GM12878 (cell line): ENCODE results near the gene ALDH3A2. TPM values are rescaled to one million over a fixed set of nuclear protein-coding genes. Genes with fewer than 3 reads are reported as not detected.

Source experiments
- ATAC-seq: fragments of 200-7000 bp; cut with Tn5 transposase; 3 replicates; pipeline ENCODE4 v1.9.1; 2020; ENCODE audit warnings: mild to moderate bottlenecking, moderate library complexity
- BruUV-seq: library from RNA; stranded (reverse); fragments of 400-500 nt; replicated peaks from 2 replicates; lab custom pipeline; 2021; lab: Mats Ljungman, UMichigan
- CTCF ChIA-PET: fragments of 300-600 bp; sonication (Branson Sonifier 250); formaldehyde crosslinking; extraction: SDS; loops from one replicate; lab custom pipeline; 2021; ENCODE audit warnings: inconsistent platforms; lab: Yijun Ruan, JAX
- POLR2A ChIA-PET: fragments of 350-600 bp; formaldehyde crosslinking; extraction: SDS; loops from one replicate; lab custom pipeline; 2021; ENCODE audit warnings: inconsistent platforms; lab: Charles Lee
- RAD21 ChIA-PET: fragments of 300-600 bp; sonication (Branson Sonifier 250); formaldehyde crosslinking; loops from one replicate; lab custom pipeline; 2023; ENCODE audit warnings: antibody characterized with exemption; ENCODE audit not compliant: unreplicated experiment; lab: Charles Lee
- SMC1A ChIA-PET: fragments of 300-600 bp; sonication (Branson Sonifier 250); formaldehyde crosslinking; loops from one replicate; lab custom pipeline; 2023; ENCODE audit not compliant: unreplicated experiment, uncharacterized antibody; lab: Charles Lee
- DNase-seq: peaks from one replicate; pipeline ENCODE4 v3.0.0-alpha.2; 2011; ENCODE audit warnings: low read depth, low spot score
- FAIRE-seq: peaks from 3 replicates; lab custom pipeline; 2011; peaks lifted over from hg19 to GRCh38; lab: Jason Lieb, UNC
- H2AFZ ChIP-seq: 2 replicates; pipeline ENCODE4 v1.6.0; 2011; ENCODE audit warnings: low read depth, low read length, control low read depth; ENCODE audit not compliant: control insufficient read depth
- H3K27ac ChIP-seq: 2 replicates; pipeline ENCODE4 v1.5.1; 2011; ENCODE audit warnings: control low read depth; ENCODE audit not compliant: control insufficient read depth, insufficient read depth
- H3K27me3 ChIP-seq, 2 experiments: replicated peaks in 1 of 2; 2 replicates each; pipeline versions ENCODE4 v1.6.0 to v1.6.1; 2011; ENCODE audit warnings: low read length in 1 of 2; ENCODE audit not compliant: control insufficient read depth in 2 of 2, insufficient read depth in 2 of 2
- H3K36me3 ChIP-seq, 2 experiments: 2 replicates each; pipeline ENCODE4 v1.5.1; 2011; ENCODE audit warnings: low read length in 1 of 2; ENCODE audit not compliant: control insufficient read depth in 2 of 2, insufficient read depth in 2 of 2
- H3K4me1 ChIP-seq: 2 replicates; pipeline ENCODE4 v1.6.1; 2011; ENCODE audit warnings: mild to moderate bottlenecking, low read length, moderate library complexity, mixed read lengths; ENCODE audit not compliant: control insufficient read depth, insufficient read depth
- H3K4me2 ChIP-seq: 2 replicates; pipeline ENCODE4 v1.6.0; 2011; ENCODE audit warnings: control low read depth; ENCODE audit not compliant: control insufficient read depth, insufficient read depth
- H3K4me3 ChIP-seq: fragments of 200-600 bp; sonication (generic); 2 replicates; pipeline ENCODE4 v1.5.1; 2016
- H3K79me2 ChIP-seq: 2 replicates; pipeline ENCODE4 v1.6.0; 2011; ENCODE audit warnings: low read length; ENCODE audit not compliant: control insufficient read depth, insufficient read depth
- H3K9ac ChIP-seq: 2 replicates; pipeline ENCODE4 v1.8.0; 2011; ENCODE audit warnings: low read length, control low read depth, mixed read lengths; ENCODE audit not compliant: control insufficient read depth, insufficient read depth
- H3K9me3 ChIP-seq: replicated peaks from 3 replicates; pipeline ENCODE4 v1.5.1; 2011; ENCODE audit warnings: mild to moderate bottlenecking, low read length; ENCODE audit not compliant: control insufficient read depth, insufficient read depth
- H4K20me1 ChIP-seq: 2 replicates; pipeline ENCODE4 v1.6.0; 2011; ENCODE audit not compliant: control insufficient read depth, insufficient read depth
- ASH2L ChIP-seq: fragments of 300-600, 200-600 bp; sonication (generic); IDR thresholded peaks from 2 replicates; pipeline ENCODE4 v1.6.1; 2017; ENCODE audit warnings: low read depth, mild to moderate bottlenecking, borderline replicate concordance
- BCLAF1 ChIP-seq: fragments of 450-650 bp; IDR thresholded peaks from 2 replicates; pipeline ENCODE4 v1.6.1; 2017; ENCODE audit warnings: antibody characterized with exemption, mild to moderate bottlenecking, moderate library complexity
- ESRRA ChIP-seq: IDR thresholded peaks from 2 replicates; pipeline ENCODE4 v1.6.1; 2012; ENCODE audit warnings: mild to moderate bottlenecking, low read length, improper control_type of control experiment
- HDAC6 ChIP-seq: fragments of 200-600 bp; sonication (generic); IDR thresholded peaks from one replicate; pipeline ENCODE4 v1.8.0; 2017; ENCODE audit warnings: antibody characterized with exemption; ENCODE audit not compliant: unreplicated experiment
- MTA2 ChIP-seq: fragments of 450-650 bp; IDR thresholded peaks from 2 replicates; pipeline ENCODE4 v1.6.1; 2016; ENCODE audit warnings: low read depth, mild to moderate bottlenecking, moderate library complexity
- POLR2A ChIP-seq: IDR thresholded peaks from 2 replicates; pipeline ENCODE4 v1.6.1; 2011; ENCODE audit warnings: low read depth, mild to moderate bottlenecking, low read length
- RUNX3 ChIP-seq: IDR thresholded peaks from 2 replicates; pipeline ENCODE4 v1.6.1; 2012; ENCODE audit warnings: low read length, inconsistent platforms
- SIX5 ChIP-seq: IDR thresholded peaks from 2 replicates; pipeline ENCODE4 v1.6.1; 2011; ENCODE audit warnings: mild to moderate bottlenecking, low read depth, low read length, moderate library complexity; ENCODE audit not compliant: severe bottlenecking
- SPI1 ChIP-seq: IDR thresholded peaks from 2 replicates; pipeline ENCODE4 v1.6.1; 2011; ENCODE audit warnings: low read depth, mild to moderate bottlenecking, low read length, moderate library complexity, borderline replicate concordance; ENCODE audit not compliant: insufficient read depth
- YBX1 ChIP-seq: fragments of 450-650 bp; IDR thresholded peaks from 2 replicates; pipeline ENCODE4 v1.6.1; 2016; ENCODE audit warnings: antibody characterized with exemption
- ZNF622 ChIP-seq: fragments of 450-650 bp; IDR thresholded peaks from 2 replicates; pipeline ENCODE4 v1.6.1; 2017; ENCODE audit warnings: mild to moderate bottlenecking, inconsistent platforms
- WGBS: methylation state at CpG from one replicate; pipeline ENCODE4 v1.1.6; 2016; ENCODE audit warnings: low lambda C conversion rate; ENCODE audit not compliant: insufficient replicate concordance, insufficient coverage; ENCODE audit errors: missing lambda C conversion rate; 5-methylcytosine and 5-hydroxymethylcytosine counted together
- in situ Hi-C: fragments of 300-500 bp; cut with MboI; formaldehyde crosslinking; loops from 9 replicates; pipeline ENCODE4 v1.14.3; 2018; ENCODE audit warnings: mixed read lengths
- intact Hi-C: fragments of 100-400 bp; cut with micrococcal nuclease; formaldehyde crosslinking; loops from one replicate; pipeline ENCODE4 v1.14.2; 2022; ENCODE audit not compliant: unreplicated experiment
- polyA plus RNA-seq, 11 experiments: library from polyadenylated mRNA; depleted of rRNA in 4 of 11; unstranded in 6 of 11; stranded (reverse) in 5 of 11; fragments of >200 nt; fragmentation: Nextera tagmentation in 4 of 11; fragmentation: Illumina TruSeq in 1 of 11; extraction: Ambion mirVana in 4 of 11; extraction: Trizol in 1 of 11; gene quantifications; 1 replicate in 1 of 11; 2 replicates in 10 of 11; pipeline versions ENCODE4 v1.2.1 to v1.2.3, GENCODE V29; 2011 to 2016; ENCODE audit warnings: inconsistent platforms in 2 of 11, missing spikeins in 2 of 11, low read depth in 1 of 11
- total RNA-seq, 4 experiments: library from RNA; depleted of rRNA in 3 of 4; stranded (reverse); fragments of >200 nt in 3 of 4; fragmentation: Illumina TruSeq in 1 of 4; extraction: Trizol in 1 of 4; gene quantifications; 2 replicates each; pipeline versions ENCODE4 v1.2.1 to v1.2.3, GENCODE V29; 2013 to 2021

The ALDH3A2 gene
- total and polyA plus RNA-seq, 10 of the 15 experiments (the other 5 are each of a cell fraction or from before 2014, with no cell fraction given) = 5.0 to 37.0 (median 26.1) TPM

DNA sequence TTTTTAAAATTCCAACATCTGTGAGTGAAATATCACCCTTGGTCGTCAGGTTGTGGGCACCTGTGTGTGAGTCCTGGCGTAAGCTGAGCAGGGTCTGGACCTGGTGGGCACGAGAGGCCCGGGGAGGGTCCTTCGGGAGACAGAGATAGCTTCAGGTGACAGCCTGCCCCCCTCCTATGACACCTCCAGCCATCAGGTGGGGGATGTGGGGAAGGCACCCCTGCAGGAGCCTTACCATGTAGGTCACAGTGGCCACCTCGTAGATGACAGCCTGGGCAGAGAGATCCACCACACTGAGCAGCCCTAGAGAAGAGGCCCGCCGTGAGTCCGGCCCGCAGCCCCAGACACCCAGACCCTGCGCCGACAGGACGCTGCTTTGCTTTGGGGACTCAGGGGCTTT, 56.6 kb downstream of the ALDH3A2 start:
- RAD21 ChIA-PET = no interaction called here
- no peak overlapping the region for H3K9ac ChIP-seq
- no peak overlapping the region for H2AFZ ChIP-seq
- 59% methylated on average over 13 of the region's 13 CpGs for WGBS
- BruUV-seq = no TSS peak
- POLR2A ChIA-PET = no interaction called here
- DNase-seq (no peak), FAIRE-seq (no peak), ATAC-seq (no peak)
- H3K79me2 ChIP-seq = no peaks in the 10 kb centered on the region
- TF ChIP-seq ASH2L (no peak), MTA2 (no peak), BCLAF1 (no peak), ESRRA (no peak), POLR2A (no peak), SIX5 (no peak), SPI1 (no peak), YBX1 (no peak), RUNX3 (no peak), HDAC6 (no peak), ZNF622 (no peak)
- no peaks in the 10 kb centered on the region for H3K4me1 ChIP-seq
- intact Hi-C loops (no loop called here), in situ Hi-C loops (no loop called here)
- CTCF ChIA-PET = no interaction called here
- H3K27me3 ChIP-seq = no peaks in the 10 kb centered on the region
- no peak overlapping the region for H3K4me2 ChIP-seq
- no peaks in the 10 kb centered on the region for H3K9me3 ChIP-seq
- H3K36me3 ChIP-seq = no peaks in the 10 kb centered on the region
- H3K27ac ChIP-seq = no peak overlapping the region
- SMC1A ChIA-PET = no interaction called here
- no peaks in the 10 kb centered on the region for H4K20me1 ChIP-seq
- H3K4me3 ChIP-seq = no peak overlapping the region
